GM19035 (cell line): ENCODE measurements around the gene OSBPL9.
"Not testable (repeated sequence)": the region's sequence is repeated elsewhere in the genome, so short reads cannot be mapped to it uniquely, and the experiment has no call there.

ENCODE experiments used
- ATAC-seq: cut with Tn5 transposase; IDR thresholded peaks from one replicate; pipeline ENCODE4 v1.9.1; 2021; ENCODE audit not compliant: unreplicated experiment

The OSBPL9 gene

DNA sequence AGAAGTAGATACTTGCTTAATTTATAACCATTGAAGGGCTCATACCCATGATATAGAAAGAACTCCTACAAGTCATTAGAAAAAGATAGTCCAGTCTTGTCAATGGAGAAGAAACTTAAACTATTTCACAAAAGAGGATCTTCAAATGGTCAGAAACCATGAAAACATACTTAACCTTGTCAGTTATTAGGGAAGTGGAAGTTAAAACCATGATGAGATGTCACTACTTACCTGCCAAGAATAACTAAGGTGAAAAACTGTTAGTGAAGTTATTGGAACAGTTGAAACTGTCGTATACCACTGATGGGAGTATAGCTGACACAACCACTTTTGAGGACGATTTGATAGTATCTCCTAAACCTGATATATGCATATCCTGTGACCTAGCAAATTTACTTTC is 46.8 kb downstream of the OSBPL9 start:
- no peak for ATAC-seq

GRCh38 chr1:51664421-51665240 is 47.7 kb downstream of the OSBPL9 start:
- no peak for ATAC-seq

DNA sequence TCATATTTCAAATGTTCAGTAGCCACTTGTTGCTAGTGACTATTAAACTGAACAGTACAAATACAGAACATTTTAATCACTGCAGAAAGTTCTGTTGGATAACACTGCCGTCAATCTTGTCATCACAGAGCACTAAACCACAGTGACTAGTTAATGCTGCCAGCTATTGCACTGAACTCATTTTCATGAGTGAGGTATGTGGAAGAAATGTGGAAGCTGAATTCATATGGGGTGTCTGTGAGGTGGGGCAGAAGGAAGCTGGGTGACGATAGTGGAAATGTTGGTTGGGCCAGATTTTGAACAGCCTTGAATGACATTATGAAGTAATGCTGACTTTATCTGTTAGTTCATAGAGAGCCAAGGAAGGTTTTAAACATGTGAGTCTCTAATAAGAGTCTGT is 49.6 kb downstream of the OSBPL9 start:
- ATAC-seq: no peak

- ATAC-seq: no peak
These were observed 50.7 kb downstream of the OSBPL9 start for GRCh38 chr1:51667561-51667960.

DNA sequence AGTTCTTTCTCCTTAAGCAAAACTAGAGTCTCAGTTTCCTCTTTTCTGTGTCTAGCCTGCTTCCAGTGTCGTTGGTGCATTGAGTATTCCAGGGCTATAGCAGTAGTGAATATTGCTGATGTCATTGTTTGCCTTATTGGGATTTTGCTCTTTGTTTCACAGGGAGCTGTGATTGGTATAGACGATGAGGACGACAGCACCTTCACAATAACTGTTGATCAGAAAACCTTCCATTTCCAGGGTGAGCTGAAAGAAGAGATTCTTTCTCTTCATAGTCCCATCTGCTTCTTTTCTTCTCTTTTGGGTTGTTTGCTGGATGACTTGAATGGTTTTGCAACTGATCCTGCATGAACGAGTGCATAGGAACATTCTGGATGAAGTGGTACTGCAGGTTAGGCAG is 52.4 kb downstream of the OSBPL9 start:
- ATAC-seq: no peak

GRCh38 chr1:51669816-51670215 is 52.9 kb downstream of the OSBPL9 start:
- no peak for ATAC-seq

- ATAC-seq: no peak
These were observed 54.8 kb downstream of the OSBPL9 start for GRCh38 chr1:51671527-51672325.

DNA sequence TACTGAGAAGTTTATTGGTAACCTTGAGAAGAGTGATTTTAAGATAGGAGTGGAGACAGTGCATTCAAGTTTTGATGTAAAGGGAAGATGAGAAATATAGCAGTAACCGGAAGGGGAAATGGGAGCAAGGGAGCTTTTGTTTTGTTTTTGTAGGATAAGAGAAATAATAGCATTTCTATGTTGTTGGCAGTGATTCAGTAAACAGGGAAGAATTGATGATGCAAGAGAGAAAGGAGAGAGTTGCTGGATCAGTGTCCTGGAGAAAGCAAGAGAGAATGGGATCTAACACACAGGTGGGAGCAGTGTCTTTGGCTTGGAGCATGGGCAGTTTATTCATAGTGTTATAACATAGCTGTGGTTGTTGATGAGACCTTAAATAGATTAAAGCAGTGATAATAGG is 56.4 kb downstream of the OSBPL9 start:
- no peak for ATAC-seq

DNA sequence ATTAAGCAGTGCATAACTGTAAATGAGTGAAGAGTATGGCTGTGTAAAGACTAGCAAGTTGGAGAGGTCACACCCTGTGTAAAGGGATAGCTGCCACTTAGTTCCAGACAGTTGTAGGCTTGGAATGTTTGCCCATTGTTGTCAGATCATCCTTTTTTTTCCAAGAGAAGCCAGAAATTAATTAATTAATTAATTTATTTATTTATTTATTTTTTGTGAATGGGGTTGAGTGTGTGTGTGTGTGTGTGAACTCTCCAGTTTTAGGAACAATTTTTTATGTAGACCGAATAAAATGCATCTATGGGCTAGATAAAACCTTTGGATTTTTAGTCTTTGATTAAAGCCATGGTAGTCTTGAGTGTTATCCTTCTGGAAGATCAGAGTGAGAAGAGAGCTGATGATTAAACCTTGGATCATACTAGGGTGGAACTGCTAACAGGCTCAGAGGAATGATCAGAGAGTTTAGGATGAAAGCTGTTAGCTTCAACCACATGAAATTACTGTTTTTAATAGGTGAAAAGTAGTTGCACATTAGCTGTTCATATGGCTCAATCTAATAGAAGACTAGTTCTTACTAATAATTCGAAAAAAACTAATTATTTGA is 58.4 kb downstream of the OSBPL9 start:
- no peak for ATAC-seq

DNA sequence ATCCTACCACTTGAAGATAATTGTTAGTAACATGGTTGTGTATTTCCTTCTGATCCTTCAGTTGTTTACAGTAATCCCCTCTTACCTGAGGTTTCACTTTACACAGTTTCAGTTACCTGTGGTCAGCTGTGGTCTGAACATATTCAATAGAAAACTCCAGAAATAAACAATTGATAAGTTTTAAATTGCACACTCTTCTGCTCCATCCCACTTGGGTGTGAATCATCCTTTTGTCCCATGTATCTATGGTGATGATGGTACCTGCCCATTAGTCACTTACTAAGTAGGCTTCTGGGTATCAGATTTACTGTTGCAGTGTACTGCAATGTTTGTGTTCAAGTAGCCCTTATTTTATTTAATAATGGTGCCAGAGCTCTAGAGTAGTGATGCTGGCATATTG is 62.5 kb downstream of the OSBPL9 start:
- no peak for ATAC-seq

- ATAC-seq: no peak
These were observed 67.9 kb downstream of the OSBPL9 start for GRCh38 chr1:51684776-51685175.

DNA sequence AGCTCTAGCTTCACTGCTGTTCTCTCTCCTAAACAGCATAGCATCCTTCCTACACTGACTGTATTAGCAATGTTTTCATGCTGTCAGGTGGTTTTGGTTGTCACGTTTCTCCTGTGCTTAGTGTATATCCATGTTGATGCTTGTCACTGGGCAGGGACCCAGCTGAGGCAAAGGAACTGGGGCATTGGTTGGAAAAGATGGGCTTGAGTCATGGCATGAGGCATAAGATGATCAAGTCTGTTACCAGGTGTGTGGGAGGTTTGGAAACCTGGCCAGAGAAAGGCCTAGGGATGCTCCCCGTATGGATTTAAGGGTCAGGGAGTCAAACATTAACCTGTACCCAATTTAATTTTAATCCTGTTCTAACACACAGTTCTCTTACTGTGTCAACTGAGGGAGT is 69.6 kb downstream of the OSBPL9 start:
- ATAC-seq: no peak

- no peak for ATAC-seq
These were observed 72.2 kb downstream of the OSBPL9 start for GRCh38 chr1:51689075-51689440.

- ATAC-seq: no peak
These were observed 72.8 kb downstream of the OSBPL9 start for GRCh38 chr1:51689643-51690042.

- no peak for ATAC-seq
These were observed 73.5 kb downstream of the OSBPL9 start for GRCh38 chr1:51690285-51690961.

- no peak for ATAC-seq
These were observed 75.0 kb downstream of the OSBPL9 start for GRCh38 chr1:51691920-51692319.

DNA sequence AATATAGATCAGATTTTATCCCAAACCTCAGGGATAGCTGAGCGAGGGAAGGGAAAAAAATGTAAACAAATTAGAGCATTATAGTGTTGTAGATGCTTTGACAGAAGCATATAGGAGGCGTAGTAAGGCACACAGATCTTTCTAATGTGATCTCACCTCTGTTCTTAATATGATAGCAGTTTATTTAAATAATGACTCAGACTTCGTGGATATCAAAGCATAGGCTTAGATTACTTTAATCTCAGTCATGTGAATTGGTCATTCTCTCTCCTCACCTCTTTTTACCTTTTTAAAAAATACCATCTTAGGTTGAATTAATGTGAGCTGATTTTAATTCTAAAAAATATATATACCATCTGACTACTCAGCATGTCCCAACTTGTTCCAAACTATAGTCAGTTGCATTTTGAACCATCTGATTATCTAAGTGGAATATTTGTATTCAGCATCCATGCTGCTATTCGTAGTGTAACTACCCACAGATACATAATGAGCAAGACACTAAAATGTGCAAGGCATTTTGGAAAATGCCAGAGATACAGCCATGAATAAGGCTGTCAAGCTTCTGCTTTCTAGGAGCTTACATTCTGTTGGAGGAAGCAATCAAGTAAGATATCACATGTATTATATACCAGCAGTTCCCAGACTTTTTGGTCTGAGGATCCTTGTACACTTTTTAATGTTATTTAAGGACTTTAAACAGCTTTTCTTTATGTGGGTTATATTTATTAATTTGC is 76.7 kb downstream of the OSBPL9 start:
- ATAC-seq: no peak

DNA sequence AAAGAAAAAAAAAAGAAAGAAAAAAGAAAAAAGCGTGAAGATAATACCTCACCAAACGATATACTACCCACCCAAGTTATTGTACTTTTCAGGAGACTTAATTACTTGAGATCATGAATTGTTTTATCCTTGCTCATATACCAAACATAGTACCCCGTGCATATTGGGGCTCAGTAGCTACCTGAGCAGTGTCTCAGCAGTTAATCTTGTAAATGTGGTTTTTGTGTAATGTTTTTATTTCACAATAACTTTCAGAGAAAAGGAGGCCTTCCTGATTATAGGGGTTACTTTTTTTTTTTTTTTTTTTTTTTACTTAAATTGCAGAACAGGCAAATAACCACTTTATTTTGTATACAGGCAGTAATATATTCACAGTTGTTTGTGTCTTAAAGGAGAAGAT is 80.3 kb downstream of the OSBPL9 start:
- no peak for ATAC-seq

DNA sequence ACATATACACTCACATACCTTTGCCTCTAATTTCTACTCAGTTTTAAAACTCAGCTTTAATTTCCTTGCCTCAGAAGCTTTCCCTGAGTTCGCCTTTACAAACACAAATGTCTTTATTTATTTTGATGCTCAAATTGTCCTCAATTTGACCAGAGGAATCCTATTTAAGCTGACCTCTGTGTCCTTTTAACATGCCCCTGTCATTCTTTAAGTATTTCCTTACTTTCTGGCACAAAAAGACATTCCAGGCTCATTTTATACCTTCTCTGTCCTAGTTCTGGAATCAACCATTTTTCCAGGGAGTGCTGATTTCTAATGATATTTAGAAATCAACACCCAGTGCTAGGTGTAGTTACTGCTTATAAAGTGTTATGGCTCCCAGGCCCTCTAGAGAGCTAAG is 82.5 kb downstream of the OSBPL9 start:
- no peak for ATAC-seq

GRCh38 chr1:51701782-51702181 is 84.9 kb downstream of the OSBPL9 start:
- not testable (repeated sequence) for ATAC-seq

- not testable (repeated sequence) for ATAC-seq
These were observed 85.3 kb downstream of the OSBPL9 start for GRCh38 chr1:51702220-51702619.
